8988T (cell line): ENCODE data around the gene IQSEC3.

Source experiments
- DNase-seq: peaks from one replicate; pipeline ENCODE4 v3.0.0; 2011

The IQSEC3 gene

DNA sequence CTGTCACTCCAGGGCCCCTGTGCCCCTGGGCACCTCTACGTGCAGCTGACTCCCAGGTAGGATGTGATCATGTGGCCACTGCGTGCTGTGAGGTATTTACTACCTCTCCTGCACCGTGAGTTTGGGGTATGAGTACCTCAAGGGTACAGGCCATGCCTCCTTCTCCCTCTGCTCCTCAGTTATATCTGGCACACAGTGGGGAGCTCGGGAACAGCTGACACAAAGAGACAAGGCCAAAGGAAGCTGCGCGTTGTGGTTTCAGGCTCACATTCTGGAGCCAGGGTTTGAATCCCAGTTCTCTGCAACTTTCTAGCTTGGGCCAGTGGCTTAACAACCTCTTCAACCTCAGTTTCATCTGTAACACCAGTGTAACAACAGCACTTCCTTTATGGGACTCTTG lies 155.2 kb downstream of the IQSEC3 start:
- no peak for DNase-seq

DNA sequence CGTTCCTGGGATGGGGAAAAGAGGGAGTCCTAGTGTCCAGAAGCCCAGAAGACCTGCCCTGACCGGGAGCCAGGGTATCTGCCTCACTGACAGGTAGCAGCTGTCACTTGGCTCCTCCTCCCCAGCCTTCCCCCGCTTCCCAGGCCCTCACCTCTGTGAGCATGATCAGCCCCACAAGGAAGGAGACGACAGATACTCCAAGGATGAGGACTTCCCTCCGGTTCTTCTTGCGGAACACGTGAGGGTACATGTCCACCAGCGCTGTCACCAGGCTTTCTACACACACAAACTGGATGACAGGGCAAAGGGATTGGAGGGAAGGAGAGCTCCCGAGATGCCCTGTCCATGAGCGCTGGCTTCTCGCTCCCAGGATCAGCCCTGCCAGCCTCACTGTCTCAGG lies 157.3 kb downstream of the IQSEC3 start:
- DNase-seq, result no peak

DNA sequence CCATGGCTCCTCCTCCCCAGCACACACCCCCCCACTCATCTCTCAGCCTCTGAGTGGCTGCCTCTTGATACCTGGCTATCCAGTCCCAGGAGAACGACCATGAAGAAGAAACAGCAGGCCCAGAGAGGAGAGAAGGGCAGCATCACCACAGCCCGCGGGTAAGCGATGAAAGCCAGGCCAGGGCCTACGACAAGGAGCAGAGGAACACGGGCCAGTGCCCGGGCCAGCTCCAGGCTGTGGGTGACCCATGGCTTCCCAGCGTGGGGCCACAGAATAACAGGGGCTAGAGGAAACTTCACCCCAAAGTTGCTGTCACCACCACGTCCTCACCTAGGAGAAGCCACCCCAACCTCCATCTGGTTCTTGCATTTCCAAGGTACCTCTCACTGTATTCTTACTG lies 157.8 kb downstream of the IQSEC3 start:
- DNase-seq, result no peak

DNA sequence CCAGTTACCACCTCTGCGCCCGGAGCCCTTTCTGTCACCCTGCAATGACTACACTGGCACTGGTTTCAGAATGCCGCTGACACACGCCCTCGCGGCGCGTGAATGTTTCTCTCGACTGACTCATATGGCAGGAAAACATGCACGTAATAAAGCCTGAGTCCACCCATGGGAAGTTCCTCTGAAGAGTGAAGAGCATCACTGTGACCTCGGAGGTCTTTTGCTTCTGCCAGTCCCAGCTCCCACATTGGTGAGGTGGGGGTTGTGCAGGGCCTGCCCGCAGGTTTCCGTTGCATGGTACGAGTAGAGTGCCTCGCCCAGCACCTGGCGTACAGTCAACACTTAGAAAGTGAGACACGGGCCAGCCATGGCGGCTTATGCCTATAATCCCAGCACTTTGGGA lies 158.4 kb downstream of the IQSEC3 start:
- DNase-seq, result no peak

DNA sequence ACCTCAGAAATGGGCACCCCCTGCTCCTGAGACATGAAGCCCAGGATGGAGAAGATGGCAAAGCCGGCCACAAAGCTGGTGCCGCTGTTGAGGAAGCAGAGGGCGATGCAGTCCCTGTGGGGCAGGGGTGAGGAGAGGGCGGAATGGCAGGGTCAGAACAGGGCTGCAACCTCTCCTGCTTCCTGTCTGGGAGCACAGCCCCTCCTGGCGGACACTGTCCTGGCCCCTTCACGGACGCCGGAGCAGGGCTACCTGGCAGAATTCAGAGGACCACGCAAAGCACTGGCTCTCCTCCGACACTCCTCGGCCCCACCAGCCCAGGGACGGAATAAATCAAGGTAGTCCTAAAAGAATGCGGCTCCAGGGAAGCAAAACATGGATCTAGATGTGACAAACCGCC lies 159.8 kb downstream of the IQSEC3 start:
- no peak for DNase-seq

DNA sequence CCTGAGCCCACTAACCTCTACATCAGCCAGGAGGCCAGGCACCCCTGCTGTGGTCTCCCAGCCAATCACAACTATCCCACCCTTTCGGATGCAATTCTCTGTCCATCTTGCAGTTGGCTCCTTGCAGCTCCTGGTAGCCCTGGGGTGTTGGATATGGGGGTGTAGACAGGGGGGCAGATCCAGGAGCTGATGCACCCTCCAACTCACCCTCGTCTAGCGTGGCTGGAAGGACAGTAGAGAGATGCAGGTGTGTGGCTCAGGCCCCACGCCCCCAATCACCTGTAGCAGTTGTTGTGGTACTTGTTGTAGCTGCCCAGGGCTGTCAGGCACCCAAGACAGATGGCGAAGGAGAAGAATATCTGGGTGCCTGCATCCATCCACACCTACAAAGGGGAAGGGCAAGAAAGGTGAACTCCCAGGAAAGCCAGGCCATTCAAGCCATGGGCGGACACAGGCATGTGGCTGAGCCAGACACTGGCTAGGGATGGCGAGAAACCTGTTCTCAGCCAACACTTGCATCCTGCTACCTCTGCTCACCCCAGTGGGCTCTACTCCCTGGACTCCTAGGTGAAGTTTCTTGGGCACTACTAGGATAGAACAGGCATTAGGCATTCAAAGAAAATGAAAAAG lies 160.8 kb downstream of the IQSEC3 start:
- no peak for DNase-seq
